K562 (cell line): ENCODE data around the gene NR3C1. TPM values are rescaled to one million over a fixed set of nuclear protein-coding genes. Genes with fewer than 3 reads are reported as not detected.

Experiments used
- ATAC-seq: fragments of 200-7000 bp; cut with Tn5 transposase; 3 replicates; pipeline ENCODE4 v1.9.1; 2020; ENCODE audit warnings: moderate library complexity
- BruUV-seq: library from RNA; stranded (reverse); fragments of 400-500 nt; replicated peaks from 2 replicates; lab custom pipeline; 2021; lab: Mats Ljungman, UMichigan
- CTCF ChIA-PET: fragments of 300-600 bp; formaldehyde crosslinking; extraction: SDS; loops from one replicate; lab custom pipeline; 2021; ENCODE audit warnings: low intra/inter-chr PET ratio; lab: Yijun Ruan, JAX
- POLR2A ChIA-PET: fragments of 300-600, 350-650 bp; sonication (Branson Sonifier 250); formaldehyde crosslinking; extraction: SDS; loops from one replicate; lab custom pipeline; 2021; ENCODE audit warnings: antibody characterized with exemption, inconsistent platforms; lab: Yijun Ruan, JAX
- DNase-seq, 4 experiments: peaks; one replicate each; pipeline versions ENCODE4 v3.0.0 to v3.0.0-alpha.2; 2011 to 2018; ENCODE audit warnings: low spot score in 3 of 4, mixed read lengths in 3 of 4; ENCODE audit errors: extremely low read depth in 1 of 4
- FAIRE-seq: peaks from 2 replicates; lab custom pipeline; 2011; peaks lifted over from hg19 to GRCh38; lab: Jason Lieb, UNC
- H2AFZ ChIP-seq: 2 replicates; pipeline ENCODE4 v1.6.0; 2011; ENCODE audit warnings: low read depth, low read length, control low read depth, inconsistent platforms
- H3K27ac ChIP-seq: fragments of 200-600 bp; 3 replicates; pipeline ENCODE4 v1.8.0; 2011; ENCODE audit warnings: low read depth, mild to moderate bottlenecking, control low read depth, inconsistent platforms, low read length, moderate library complexity, mixed read lengths; ENCODE audit errors: extremely low read depth
- H3K27me3 ChIP-seq, 2 experiments: fragments of 300-600 bp in 1 of 2; 2 replicates in 1 of 2; 3 replicates in 1 of 2; pipeline versions ENCODE4 v1.6.0 to v1.8.0; 2011; ENCODE audit warnings: inconsistent platforms in 2 of 2, low read length in 2 of 2, mild to moderate bottlenecking in 1 of 2, mixed read lengths in 1 of 2, moderate library complexity in 1 of 2; ENCODE audit not compliant: control insufficient read depth in 2 of 2, insufficient read depth in 2 of 2
- H3K36me3 ChIP-seq: fragments of 300-600 bp; 3 replicates; pipeline ENCODE4 v1.8.0; 2011; ENCODE audit warnings: mild to moderate bottlenecking, low read length, inconsistent platforms; ENCODE audit not compliant: control insufficient read depth, insufficient read depth
- H3K4me1 ChIP-seq, 2 experiments: fragments of 200-600 bp in 1 of 2; replicated peaks in 1 of 2; 2 replicates in 1 of 2; 3 replicates in 1 of 2; pipeline versions ENCODE4 v1.5.1 to v1.8.0; 2011; ENCODE audit warnings: inconsistent platforms in 2 of 2, low read length in 2 of 2, mild to moderate bottlenecking in 1 of 2, mixed read lengths in 1 of 2, moderate library complexity in 1 of 2; ENCODE audit not compliant: control insufficient read depth in 2 of 2, insufficient read depth in 2 of 2
- H3K4me2 ChIP-seq: 2 replicates; pipeline ENCODE4 v1.6.1; 2011; ENCODE audit warnings: low read length, control low read depth, inconsistent platforms, mixed read lengths; ENCODE audit not compliant: insufficient read depth
- H3K4me3 ChIP-seq: fragments of 200-600 bp; sonication (generic), shearing (Covaris generic); 2 replicates; pipeline ENCODE4 v1.5.1; 2016; ENCODE audit warnings: control low read depth, inconsistent platforms
- H3K79me2 ChIP-seq: fragments of 200-600 bp; 3 replicates; pipeline ENCODE4 v1.8.0; 2011; ENCODE audit warnings: low read length, inconsistent platforms; ENCODE audit not compliant: control insufficient read depth, insufficient read depth
- H3K9ac ChIP-seq, 2 experiments: 2 replicates each; pipeline versions ENCODE4 v1.6.0 to v1.6.1; 2011; ENCODE audit warnings: low read depth in 2 of 2, low read length in 2 of 2, control low read depth in 1 of 2, inconsistent platforms in 1 of 2, mild to moderate bottlenecking in 1 of 2, mixed read lengths in 1 of 2; ENCODE audit not compliant: insufficient read depth in 1 of 2
- H3K9me1 ChIP-seq: one replicate; pipeline ENCODE4 v1.6.0; 2011; ENCODE audit warnings: inconsistent platforms, mild to moderate bottlenecking, low read length, moderate library complexity; ENCODE audit not compliant: control insufficient read depth, insufficient read depth
- H3K9me3 ChIP-seq: replicated peaks from 2 replicates; pipeline ENCODE4 v1.5.1; 2011; ENCODE audit warnings: low read depth, low read length, inconsistent platforms; ENCODE audit not compliant: control insufficient read depth, insufficient read depth
- H4K20me1 ChIP-seq: replicated peaks from 2 replicates; pipeline ENCODE4 v1.6.1; 2011; ENCODE audit warnings: low read length, inconsistent platforms, mixed read lengths; ENCODE audit not compliant: control insufficient read depth, insufficient read depth
- ELF2 ChIP-seq: fragments of 250-450 bp; sonication (Bioruptor Pico); IDR thresholded peaks from 2 replicates; pipeline ENCODE4 v1.5.0; 2021; ENCODE audit warnings: mild to moderate bottlenecking
- FOXM1 ChIP-seq, 2 experiments: fragments of 450-650 bp in 1 of 2; sonication (generic) in 1 of 2; formaldehyde crosslinking in 1 of 2; IDR thresholded peaks; 2 replicates each; pipeline versions ENCODE4 v1.6.1 to v1.9.0; 2017 to 2022; ENCODE audit warnings: low read depth in 2 of 2, mild to moderate bottlenecking in 2 of 2, missing genetic modification reagents in 1 of 2, moderate library complexity in 1 of 2
- HOXB6 ChIP-seq: fragments of 250-450 bp; sonication (Bioruptor Pico); IDR thresholded peaks from 2 replicates; pipeline ENCODE4 v1.5.1; 2022; ENCODE audit warnings: mild to moderate bottlenecking, borderline replicate concordance
- NFYB ChIP-seq: IDR thresholded peaks from 2 replicates; pipeline ENCODE4 v1.6.1; 2011; ENCODE audit warnings: mild to moderate bottlenecking, moderate library complexity; ENCODE audit not compliant: insufficient read length; ENCODE audit errors: extremely low read depth
- NRF1 ChIP-seq, 2 experiments: fragments of 450-650 bp; IDR thresholded peaks in 1 of 2; conservative IDR thresholded peaks in 1 of 2; 2 replicates each; pipeline ENCODE4 v1.6.1; 2014; ENCODE audit warnings: mild to moderate bottlenecking in 2 of 2
- RAD21 ChIP-seq, 2 experiments: fragments of 250-450 bp in 1 of 2; fragments of 450-650 bp in 1 of 2; sonication (Bioruptor Pico) in 1 of 2; formaldehyde crosslinking in 1 of 2; IDR thresholded peaks in 1 of 2; conservative IDR thresholded peaks in 1 of 2; 2 replicates each; pipeline versions ENCODE4 v1.4.0 to v1.8.0; 2020 to 2022; ENCODE audit warnings: mild to moderate bottlenecking in 2 of 2, moderate library complexity in 1 of 2
- RBM14 ChIP-seq: fragments of 200-400 bp; formaldehyde crosslinking; IDR thresholded peaks from 2 replicates; pipeline ENCODE4 v1.6.1; 2018; ENCODE audit warnings: low read depth, mild to moderate bottlenecking, low read length, moderate library complexity, borderline replicate concordance; ENCODE audit not compliant: insufficient read depth
- RBM22 ChIP-seq: fragments of 200-400 bp; formaldehyde crosslinking; IDR thresholded peaks from 2 replicates; pipeline ENCODE4 v1.6.1; 2018; ENCODE audit warnings: low read length, low read depth; ENCODE audit not compliant: poor library complexity, severe bottlenecking
- STAT5A ChIP-seq: IDR thresholded peaks from 2 replicates; pipeline ENCODE4 v1.6.1; 2012; ENCODE audit warnings: low read length, inconsistent platforms, borderline replicate concordance
- ZNF165 ChIP-seq: fragments of 250-450 bp; sonication (Bioruptor Pico); IDR thresholded peaks from 2 replicates; pipeline ENCODE4 v1.4.0; 2020; ENCODE audit warnings: borderline replicate concordance
- ZNF318 ChIP-seq, 2 experiments: fragments of 450-650 bp; IDR thresholded peaks; 2 replicates each; pipeline ENCODE4 v1.6.1; 2016; ENCODE audit warnings: mild to moderate bottlenecking in 2 of 2, borderline replicate concordance in 1 of 2, low read depth in 1 of 2, moderate library complexity in 1 of 2
- ZNF408 ChIP-seq: fragments of 250-450 bp; sonication (Bioruptor Pico); IDR thresholded peaks from 2 replicates; pipeline ENCODE4 v1.4.0; 2020; ENCODE audit warnings: low read depth, mild to moderate bottlenecking, moderate library complexity
- ZNF76 ChIP-seq: fragments of 250-450 bp; sonication (Bioruptor Pico); IDR thresholded peaks from 2 replicates; pipeline ENCODE4 v1.4.0; 2020; ENCODE audit warnings: mild to moderate bottlenecking, moderate library complexity, borderline replicate concordance
- WGBS: fragments of 100-300 bp; shearing (Covaris generic); methylation state at CpG from one replicate; pipeline ENCODE4 v1.1.6; 2016; ENCODE audit warnings: low coverage, mixed read lengths; ENCODE audit not compliant: insufficient coverage; ENCODE audit errors: missing lambda C conversion rate; 5-methylcytosine and 5-hydroxymethylcytosine counted together
- in situ Hi-C: fragments of 300-500 bp; cut with MboI; formaldehyde crosslinking; loops from 4 replicates; pipeline ENCODE4 v1.15.0; 2018; ENCODE audit warnings: inconsistent platforms, mixed read lengths
- intact Hi-C: fragments of 100-400 bp; cut with micrococcal nuclease; formaldehyde crosslinking; loops from 2 replicates; pipeline ENCODE4 v1.14.2; 2022
- polyA plus RNA-seq, 8 experiments: library from polyadenylated mRNA; depleted of rRNA in 4 of 8; stranded (reverse) in 5 of 8; unstranded in 3 of 8; fragments of >200 nt; fragmentation: Nextera tagmentation in 2 of 8; fragmentation: Illumina TruSeq in 1 of 8; extraction: Ambion mirVana in 2 of 8; extraction: Trizol in 1 of 8; gene quantifications; 2 replicates each; pipeline versions ENCODE4 v1.2.1 to v1.2.3, GENCODE V29; 2011 to 2014; ENCODE audit warnings: inconsistent platforms in 1 of 8, missing spikeins in 1 of 8
- total RNA-seq, 7 experiments: library from RNA; depleted of rRNA in 6 of 7; stranded (reverse); fragments of >200 nt in 6 of 7; fragmentation: Illumina TruSeq in 2 of 7; extraction: Trizol in 2 of 7; gene quantifications; 2 replicates each; pipeline versions ENCODE4 v1.2.1 to v1.2.3, GENCODE V29; 2011 to 2021; ENCODE audit warnings: low replicate concordance in 1 of 7

Gene NR3C1
- total and polyA plus RNA-seq, 9 of the 15 experiments (the other 6 are each of a cell fraction or from before 2014, with no cell fraction given): 8.2 to 36.0 (median 15.0) TPM

GRCh38 chr5:143306040-143306439 is 97.4 kb downstream of the NR3C1 start:
- FAIRE-seq (no peak), DNase-seq (no peak), ATAC-seq (no peak)
- H2AFZ ChIP-seq: no peak overlapping the region
- WGBS: 96% methylated on average over 2 of the region's 2 CpGs
- ChIA-PET CTCF (no interaction called here), POLR2A (no interaction called here)
- H3K4me3 ChIP-seq: no peak overlapping the region
- no peaks in the 10 kb centered on the region for H3K27me3 ChIP-seq
- no peaks in the 10 kb centered on the region for H3K9me1 ChIP-seq
- H3K9me3 ChIP-seq: no peaks in the 10 kb centered on the region
- in situ Hi-C loops (no loop called here), intact Hi-C loops (no loop called here)
- no peaks in the 10 kb centered on the region for H4K20me1 ChIP-seq
- H3K4me1 ChIP-seq: no peaks in the 10 kb centered on the region
- BruUV-seq: no TSS peak
- peaks cover 40% of the 10 kb centered on the region; the same call in 2 of the 3 replicates for H3K36me3 ChIP-seq
- no peak overlapping the region for H3K27ac ChIP-seq
- H3K79me2 ChIP-seq: no peaks in the 10 kb centered on the region
- no peak overlapping the region for H3K4me2 ChIP-seq
- no peak overlapping the region for H3K9ac ChIP-seq
- TF ChIP-seq ZNF165 (CRISPR knock-in tag) (no peak), RAD21 (CRISPR knock-in tag; conservative IDR thresholded peaks at IDR 0.05 in 1 of 2, IDR thresholded peaks at IDR 0.05 in 1 of 2) (no peak), HOXB6 (CRISPR knock-in tag) (no peak), ZNF318 (IDR thresholded peaks at IDR 0.05; ENCODE audit: borderline replicate concordance in 1 of 2, low read depth in 1 of 2) (no peak), RBM22 (no peak), FOXM1 (IDR thresholded peaks at IDR 0.05; ENCODE audit: low read depth) (no peak), FOXM1 (CRISPR knock-in tag; IDR thresholded peaks at IDR 0.05; ENCODE audit: low read depth) (no peak), STAT5A (no peak), NFYB (no peak), ELF2 (CRISPR knock-in tag) (no peak), NRF1 (conservative IDR thresholded peaks at IDR 0.05 in 1 of 2, IDR thresholded peaks at IDR 0.05 in 1 of 2) (no peak), RBM14 (no peak), ZNF76 (no peak), ZNF408 (no peak)
